ENCODE measurements around the gene DMPK. TPM values are rescaled to one million over a fixed set of nuclear protein-coding genes. Genes with fewer than 3 reads are reported as not detected.

The DMPK gene
- total RNA-seq, 1 experiment from 2014 or later = 84.2 TPM

DNA sequence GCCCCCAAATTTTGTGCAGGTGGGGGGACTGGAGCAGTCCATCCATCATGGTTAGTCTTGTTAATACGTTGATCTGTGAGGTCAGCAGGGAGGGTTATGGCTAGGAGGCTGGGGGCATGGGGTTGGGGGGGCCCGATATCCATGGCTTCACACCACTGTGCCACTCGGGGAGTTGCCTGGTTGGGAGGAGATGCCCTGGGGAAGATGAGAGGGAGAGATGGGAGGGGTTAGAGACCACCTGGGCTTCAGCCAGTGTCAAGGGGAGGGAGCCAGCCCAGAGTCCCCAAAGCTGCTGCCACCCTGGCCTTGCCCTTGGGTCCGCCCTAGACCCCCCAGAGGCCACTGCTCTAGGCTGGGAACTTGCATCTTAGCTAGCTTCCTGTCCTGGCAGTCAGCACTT lies 1.8 kb upstream of the DMPK start:
- Histone ChIP-seq H3K4me3 (no peak overlapping the region; the same call in 1 of the 2 replicates), H3K27ac (peak overlapping the region; percentile 99; the same call in 1 of the 2 replicates), H3K27me3 (no peaks in the 10 kb centered on the region), H3K36me3 (peaks cover 44% of the 10 kb centered on the region), H3K9me3 (replicated peaks) (no peaks in the 10 kb centered on the region), H3K4me1 (peaks cover 23% of the 10 kb centered on the region)
- no peak for DNase-seq

DNA sequence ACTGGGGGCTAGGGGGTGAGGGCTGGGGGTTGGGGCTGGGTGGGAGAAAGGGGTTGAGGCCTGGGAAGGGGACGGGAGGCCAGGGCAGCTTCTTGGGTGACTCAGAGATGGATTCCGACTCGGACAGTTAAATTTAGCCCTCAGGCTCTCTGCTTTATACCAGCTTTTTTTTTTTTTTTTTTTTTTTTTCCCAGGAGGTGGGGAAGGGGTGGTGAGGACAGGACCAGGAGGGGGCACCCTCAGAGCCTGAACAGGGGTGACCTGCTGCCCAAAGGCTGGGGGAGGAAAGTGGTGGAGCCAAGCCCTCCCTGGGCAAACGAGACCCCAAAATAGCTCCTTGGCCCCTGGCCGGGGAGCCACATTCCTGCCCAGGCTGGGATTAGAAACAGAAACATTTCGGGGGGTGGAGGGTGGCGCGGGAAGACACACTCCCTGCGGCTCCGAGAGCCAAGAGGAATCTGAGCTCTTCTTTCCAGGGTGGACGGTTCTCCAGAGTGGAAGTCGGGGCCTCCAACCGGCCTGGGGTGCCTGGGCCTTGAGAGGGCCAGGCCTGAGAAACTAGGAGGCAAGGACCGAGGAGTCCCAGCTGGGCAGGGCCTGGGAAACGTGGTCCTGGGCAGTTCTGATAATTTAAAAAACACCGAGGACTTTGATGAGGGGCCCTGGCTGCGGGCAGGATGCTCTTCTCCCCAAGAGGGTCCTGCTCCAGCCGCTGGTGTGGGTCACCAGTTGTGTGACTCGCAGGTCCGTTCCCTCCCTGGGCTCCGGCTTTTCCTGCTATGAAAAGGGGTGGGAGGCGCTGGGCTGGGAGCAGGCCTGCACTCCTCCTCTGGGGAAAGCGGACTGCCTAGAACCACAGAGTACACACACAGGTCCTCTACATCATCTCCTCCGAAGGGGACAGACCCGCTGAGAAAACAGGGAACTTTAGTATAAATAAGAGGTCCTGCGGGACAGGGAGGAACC lies 813 bp upstream of the DMPK start:
- H3K4me1 ChIP-seq = peaks cover 23% of the 10 kb centered on the region
- peak overlapping the region; percentile 84 for H3K4me3 ChIP-seq
- peak overlapping the region; percentile 99 for H3K27ac ChIP-seq
- H3K9me3 ChIP-seq (replicated peaks) = no peaks in the 10 kb centered on the region
- H3K36me3 ChIP-seq = peaks cover 45% of the 10 kb centered on the region
- peak; percentile 74 to 75 for DNase-seq
- no peaks in the 10 kb centered on the region for H3K27me3 ChIP-seq

DNA sequence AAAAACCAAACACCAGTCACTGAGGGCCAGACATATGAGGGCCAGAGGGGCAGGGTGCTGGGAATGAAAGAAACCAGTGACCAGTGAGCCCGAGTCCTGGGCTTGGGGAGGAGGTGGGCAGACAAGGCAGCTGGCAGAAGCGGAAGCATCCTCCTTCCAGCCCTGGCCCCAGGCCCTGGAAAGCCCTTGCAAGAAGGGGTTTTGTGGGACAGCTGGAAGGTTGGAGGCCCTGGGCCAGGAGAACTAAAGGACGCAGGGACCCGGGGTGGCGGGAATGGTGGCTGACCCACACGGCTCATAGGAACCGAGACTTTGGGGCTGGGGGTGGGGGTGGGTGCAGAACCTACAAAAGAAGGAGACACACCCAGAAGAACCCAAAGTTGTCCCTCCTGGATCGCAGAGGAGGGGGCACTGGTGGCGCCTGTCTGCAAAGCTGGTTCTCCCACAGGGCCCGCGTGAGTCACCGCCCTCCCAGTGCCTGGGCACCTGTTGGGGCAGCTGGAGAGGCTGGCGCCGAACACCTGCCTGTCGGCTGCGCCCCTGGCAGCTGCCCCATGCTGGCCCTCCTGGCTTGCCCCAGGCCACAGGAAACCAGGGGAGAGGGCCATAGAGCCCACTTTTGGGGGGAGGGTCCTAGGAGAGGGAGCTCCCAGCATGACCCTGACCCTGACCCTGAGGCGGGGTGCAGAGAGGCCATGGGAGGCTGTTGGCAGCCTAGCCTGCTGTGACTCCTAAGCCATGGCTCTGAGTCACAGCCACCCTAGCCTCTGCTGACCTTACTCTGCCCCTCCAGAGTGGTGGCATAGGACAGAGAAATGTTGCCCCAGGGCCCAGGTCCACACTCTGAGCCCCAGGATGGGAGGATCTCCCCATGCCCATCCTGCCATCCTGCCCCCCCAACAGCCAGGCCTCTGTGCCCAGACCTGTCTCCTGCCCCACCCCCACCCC lies 802 bp downstream of the DMPK start:
- peak; percentile 90 to 93 for DNase-seq
- no peaks in the 10 kb centered on the region for H3K9me3 ChIP-seq (replicated peaks)
- H3K4me3 ChIP-seq = peak overlapping the region; percentile 84
- H3K27ac ChIP-seq = peak overlapping the region; percentile 99
- H3K27me3 ChIP-seq = no peaks in the 10 kb centered on the region
- peaks cover 23% of the 10 kb centered on the region for H3K4me1 ChIP-seq
- H3K36me3 ChIP-seq = peaks cover 59% of the 10 kb centered on the region

DNA sequence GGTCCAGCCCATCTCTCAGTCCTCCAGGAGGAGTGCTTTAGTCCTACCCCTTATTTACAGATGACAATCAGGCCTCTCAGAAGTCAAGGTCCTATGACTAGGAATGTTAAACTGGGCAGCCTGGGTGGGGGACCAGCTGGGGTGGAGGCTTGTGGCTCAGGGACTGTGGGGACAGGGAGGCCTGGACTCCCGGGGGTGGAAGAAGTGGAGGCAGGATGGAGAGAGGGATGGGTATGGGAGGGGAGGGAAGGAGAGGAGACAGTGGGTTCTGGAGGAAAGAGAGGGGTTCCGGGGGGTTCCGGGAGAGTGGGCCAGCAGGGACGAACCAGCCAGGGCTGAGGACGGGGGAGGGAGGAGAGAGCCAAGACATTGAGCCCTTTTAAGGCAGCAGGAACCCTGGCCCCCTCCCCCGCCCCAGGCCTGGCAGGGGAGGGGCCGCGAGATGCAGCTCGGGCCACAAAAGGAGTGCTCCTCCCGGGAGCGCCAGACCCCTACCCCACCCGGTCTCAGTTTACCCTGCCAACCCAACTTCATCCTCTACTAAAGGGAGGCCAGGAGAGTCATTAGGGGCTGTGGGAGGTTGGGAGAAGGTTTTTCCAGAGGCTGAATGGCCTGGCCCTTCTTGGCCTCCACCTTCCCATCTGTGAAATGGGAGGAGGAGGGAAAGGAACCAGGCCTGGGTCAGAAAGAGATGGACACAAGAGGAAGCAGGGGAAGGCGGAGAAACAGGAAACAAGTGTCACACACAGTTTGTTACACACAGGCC lies 1.7 kb downstream of the DMPK start:
- H3K27me3 ChIP-seq = no peaks in the 10 kb centered on the region
- peak overlapping the region; percentile 99 for H3K27ac ChIP-seq
- no peaks in the 10 kb centered on the region for H3K9me3 ChIP-seq (replicated peaks)
- peaks cover 58% of the 10 kb centered on the region for H3K36me3 ChIP-seq
- peaks cover 23% of the 10 kb centered on the region for H3K4me1 ChIP-seq
- DNase-seq = no peak
- H3K4me3 ChIP-seq = peak overlapping the region; percentile 84

DNA sequence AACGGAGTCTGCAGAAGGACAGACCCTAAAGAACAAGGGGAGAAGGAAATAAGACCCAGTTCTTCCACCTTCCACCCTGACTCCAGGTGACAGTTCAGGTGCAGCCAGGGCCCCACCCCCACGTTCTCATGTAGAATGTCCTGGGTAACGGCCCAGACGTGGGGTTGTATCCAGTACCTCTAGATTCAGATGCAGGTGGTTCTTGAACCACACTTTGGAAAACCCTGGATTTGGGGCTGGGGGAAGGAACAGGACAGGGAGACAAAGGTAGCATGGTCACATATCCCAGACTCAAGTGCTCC lies 2.2 kb downstream of the DMPK start:
- Histone ChIP-seq H3K27me3 (no peaks in the 10 kb centered on the region), H3K4me1 (peaks cover 23% of the 10 kb centered on the region), H3K27ac (peak overlapping the region; percentile 99)

DNA sequence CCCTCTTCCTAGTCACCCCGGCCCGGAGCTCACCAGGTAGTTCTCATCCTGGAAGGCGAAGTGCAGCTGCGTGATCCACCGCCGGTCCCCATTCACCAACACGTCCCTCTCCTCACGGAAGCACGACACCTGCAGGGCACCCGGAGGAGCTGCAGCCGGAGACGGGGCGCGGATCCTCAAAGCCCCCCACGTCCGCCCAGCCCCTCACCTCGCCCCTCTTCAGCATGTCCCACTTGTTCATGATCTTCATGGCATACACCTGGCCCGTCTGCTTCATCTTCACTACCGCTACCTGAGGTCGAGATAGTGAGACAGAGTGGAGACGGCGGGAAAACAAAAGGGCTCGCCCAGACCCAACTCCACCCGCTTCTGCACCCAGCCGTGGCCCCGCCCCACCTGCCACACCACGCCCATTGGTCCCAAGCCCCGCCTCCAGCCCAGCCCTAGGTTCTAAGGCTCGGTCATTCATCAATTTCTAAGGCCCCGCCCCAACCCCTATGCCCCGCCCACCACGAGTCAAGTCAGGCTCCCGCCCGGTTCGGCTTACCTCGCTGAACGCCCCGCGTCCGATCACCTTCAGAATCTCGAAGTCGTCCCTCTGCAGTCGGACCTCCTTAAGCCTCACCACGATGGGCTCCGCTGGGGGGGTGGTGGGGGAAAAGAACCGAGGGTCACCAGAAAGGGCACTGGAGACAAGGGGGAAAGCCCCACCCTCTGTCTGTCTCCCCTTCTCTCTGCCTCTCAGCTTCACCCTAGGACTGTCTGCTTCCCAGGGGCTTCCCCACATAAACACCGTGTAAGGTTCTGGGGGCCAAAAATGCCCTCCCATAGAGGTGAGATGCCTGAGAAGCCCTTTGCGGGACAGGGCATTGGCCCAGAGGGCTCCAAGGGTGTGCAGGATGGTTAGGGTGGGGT lies 2.8 kb downstream of the DMPK start:
- peak; percentile 77 to 80 for DNase-seq
- Histone ChIP-seq H3K4me3 (peak overlapping the region; percentile 84; the same call in 1 of the 2 replicates), H3K36me3 (peaks cover 57% of the 10 kb centered on the region), H3K27me3 (no peaks in the 10 kb centered on the region), H3K9me3 (replicated peaks) (no peaks in the 10 kb centered on the region), H3K27ac (peak overlapping the region; percentile 99; the same call in 1 of the 2 replicates), H3K4me1 (peaks cover 18% of the 10 kb centered on the region)

More for the DNA sequence above, 2.2 kb downstream of the DMPK start:
- H3K4me3 ChIP-seq = peak overlapping the region; percentile 84
- no peaks in the 10 kb centered on the region for H3K9me3 ChIP-seq (replicated peaks)
- no peak for DNase-seq
- peaks cover 55% of the 10 kb centered on the region for H3K36me3 ChIP-seq

DNA sequence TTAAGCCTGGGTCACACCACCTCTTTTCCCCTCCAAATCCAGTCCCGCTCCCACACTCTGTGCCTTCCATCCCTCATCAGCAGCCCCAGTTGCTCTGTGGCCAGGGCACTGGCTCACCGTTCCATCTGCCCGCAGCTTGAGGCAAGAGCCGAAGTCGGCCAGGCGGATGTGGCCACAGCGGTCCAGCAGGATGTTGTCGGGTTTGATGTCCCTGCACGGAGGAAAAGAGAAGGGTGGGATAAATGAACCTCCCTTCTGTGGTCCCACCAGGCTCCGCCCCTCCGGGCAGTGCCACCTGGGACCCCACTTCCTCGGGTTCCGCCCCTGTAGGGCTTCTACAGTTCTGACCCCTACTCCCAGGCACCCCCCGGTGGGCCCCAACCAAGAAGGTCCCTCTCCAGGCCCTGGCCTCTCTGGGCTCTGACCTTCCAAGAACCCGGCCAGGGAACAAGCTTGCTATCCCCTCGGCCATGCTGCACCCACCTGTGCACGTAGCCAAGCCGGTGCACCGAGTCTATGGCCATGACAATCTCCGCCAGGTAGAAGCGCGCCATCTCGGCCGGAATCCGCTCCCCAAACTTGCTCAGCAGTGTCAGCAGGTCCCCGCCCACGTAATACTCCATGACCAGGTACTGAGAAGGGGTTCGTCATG lies 4.2 kb downstream of the DMPK start:
- DNase-seq = no peak
- Histone ChIP-seq H3K27ac (no peak overlapping the region), H3K36me3 (peaks cover 65% of the 10 kb centered on the region), H3K9me3 (replicated peaks) (no peaks in the 10 kb centered on the region), H3K27me3 (no peaks in the 10 kb centered on the region), H3K4me1 (peaks cover 11% of the 10 kb centered on the region), H3K4me3 (no peak overlapping the region)

DNA sequence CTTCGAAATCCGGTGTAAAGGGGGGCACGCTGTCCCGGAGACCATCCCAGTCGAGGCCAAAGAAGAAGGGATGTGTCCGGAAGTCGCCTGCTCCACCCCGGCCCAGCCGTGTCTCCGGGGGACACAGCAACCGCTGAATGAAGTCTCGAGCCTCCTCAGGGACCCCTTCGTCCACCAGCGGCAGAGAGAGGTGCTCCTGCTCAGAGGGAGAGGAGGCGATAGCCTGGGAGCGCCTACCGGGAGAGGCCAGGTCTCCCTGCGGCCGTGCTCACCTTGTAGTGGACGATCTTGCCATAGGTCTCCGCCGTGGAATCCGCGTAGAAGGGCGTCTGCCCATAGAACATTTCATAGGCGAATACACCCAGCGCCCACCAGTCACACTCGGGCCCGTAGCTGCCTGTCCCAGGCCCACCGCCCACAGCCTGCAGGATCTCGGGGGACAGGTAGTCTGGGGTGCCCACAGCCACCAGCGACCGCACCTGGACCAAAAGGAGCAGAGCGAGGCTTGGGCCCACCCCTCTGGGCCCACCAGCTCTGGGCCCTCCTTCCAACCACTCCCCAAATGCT lies 4.8 kb downstream of the DMPK start:
- Histone ChIP-seq H3K36me3 (peaks cover 69% of the 10 kb centered on the region), H3K27me3 (no peaks in the 10 kb centered on the region), H3K4me1 (peaks cover 9% of the 10 kb centered on the region), H3K27ac (no peak overlapping the region), H3K4me3 (no peak overlapping the region), H3K9me3 (replicated peaks) (no peaks in the 10 kb centered on the region)
- no peak for DNase-seq

DNA sequence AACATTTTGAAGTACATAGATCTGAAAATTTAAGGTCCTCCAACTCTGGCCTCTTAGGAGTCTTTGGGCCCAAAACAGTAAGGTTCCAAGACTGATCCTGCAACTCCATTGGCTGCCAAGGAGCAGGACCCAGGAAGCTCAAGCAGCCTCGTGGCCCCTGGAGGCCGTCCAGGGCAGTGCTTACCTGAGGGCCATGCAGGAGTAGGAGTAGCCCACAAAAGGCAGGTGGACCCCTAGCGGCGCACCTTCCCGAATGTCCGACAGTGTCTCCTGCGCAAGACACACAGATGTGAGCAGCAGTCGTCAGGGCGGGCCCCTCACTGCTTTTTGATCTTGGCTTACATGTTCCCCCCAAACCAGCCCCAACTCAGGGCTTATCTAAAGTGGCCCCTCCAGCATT lies 7.5 kb downstream of the DMPK start:
- no peak for DNase-seq
- no peak overlapping the region for H3K27ac ChIP-seq
- no peak overlapping the region for H3K4me3 ChIP-seq
- no peaks in the 10 kb centered on the region for H3K9me3 ChIP-seq (replicated peaks)
- no peaks in the 10 kb centered on the region for H3K27me3 ChIP-seq
- peaks cover 62% of the 10 kb centered on the region for H3K36me3 ChIP-seq
- peaks cover 7% of the 10 kb centered on the region for H3K4me1 ChIP-seq

DNA sequence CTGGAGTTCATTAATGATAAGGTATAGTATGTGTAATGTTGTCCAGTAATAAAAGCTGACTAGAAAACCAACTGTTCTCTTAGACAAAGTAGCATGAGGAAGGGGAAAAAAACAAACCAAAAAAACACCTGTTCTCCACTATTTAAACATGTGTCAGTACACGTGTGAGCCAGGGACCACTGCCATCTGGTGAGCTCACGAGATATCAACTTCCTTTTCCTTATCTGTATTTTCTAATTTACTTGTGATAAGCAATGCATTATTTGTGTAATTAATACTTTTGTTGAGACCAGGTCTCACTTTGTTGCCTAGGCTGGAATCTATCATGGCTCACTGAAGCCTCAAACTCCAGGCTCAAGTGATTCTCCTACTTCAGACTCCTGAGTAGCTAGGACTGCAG lies 8.9 kb downstream of the DMPK start:
- Histone ChIP-seq H3K27me3 (no peaks in the 10 kb centered on the region), H3K4me1 (peaks cover 8% of the 10 kb centered on the region; the same call in 1 of the 2 replicates), H3K27ac (0 out of 2 replicates have a peak overlapping the region, but pooled peaks have one; percentile 3), H3K9me3 (replicated peaks) (no peaks in the 10 kb centered on the region), H3K4me3 (no peak overlapping the region), H3K36me3 (peaks cover 49% of the 10 kb centered on the region)
- no peak for DNase-seq

DNA sequence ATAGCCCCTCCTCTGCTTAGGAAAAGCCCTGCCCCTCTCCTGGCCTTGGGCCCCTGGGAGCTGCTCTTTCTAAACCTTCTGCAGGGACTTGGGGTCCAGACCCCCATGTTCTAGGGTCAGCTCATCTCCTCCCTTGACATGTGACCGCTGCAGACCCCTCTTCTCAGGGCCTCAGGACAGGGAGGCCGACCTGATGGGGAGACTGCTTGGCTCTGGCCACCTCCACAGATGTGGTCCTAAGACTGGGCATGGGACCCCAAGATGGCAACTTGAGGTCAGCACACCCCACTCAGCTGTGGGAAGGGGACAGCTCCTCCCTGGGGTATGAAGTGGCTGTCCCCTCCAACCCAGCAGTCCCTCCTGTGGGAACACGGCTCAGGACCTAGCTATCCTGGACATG lies 9.4 kb downstream of the DMPK start:
- Histone ChIP-seq H3K9me3 (replicated peaks) (no peaks in the 10 kb centered on the region), H3K27ac (0 out of 2 replicates have a peak overlapping the region, but pooled peaks have one; percentile 3), H3K36me3 (peaks cover 44% of the 10 kb centered on the region), H3K4me1 (peaks cover 8% of the 10 kb centered on the region; the same call in 1 of the 2 replicates), H3K4me3 (no peak overlapping the region), H3K27me3 (no peaks in the 10 kb centered on the region)
- DNase-seq = no peak

DNA sequence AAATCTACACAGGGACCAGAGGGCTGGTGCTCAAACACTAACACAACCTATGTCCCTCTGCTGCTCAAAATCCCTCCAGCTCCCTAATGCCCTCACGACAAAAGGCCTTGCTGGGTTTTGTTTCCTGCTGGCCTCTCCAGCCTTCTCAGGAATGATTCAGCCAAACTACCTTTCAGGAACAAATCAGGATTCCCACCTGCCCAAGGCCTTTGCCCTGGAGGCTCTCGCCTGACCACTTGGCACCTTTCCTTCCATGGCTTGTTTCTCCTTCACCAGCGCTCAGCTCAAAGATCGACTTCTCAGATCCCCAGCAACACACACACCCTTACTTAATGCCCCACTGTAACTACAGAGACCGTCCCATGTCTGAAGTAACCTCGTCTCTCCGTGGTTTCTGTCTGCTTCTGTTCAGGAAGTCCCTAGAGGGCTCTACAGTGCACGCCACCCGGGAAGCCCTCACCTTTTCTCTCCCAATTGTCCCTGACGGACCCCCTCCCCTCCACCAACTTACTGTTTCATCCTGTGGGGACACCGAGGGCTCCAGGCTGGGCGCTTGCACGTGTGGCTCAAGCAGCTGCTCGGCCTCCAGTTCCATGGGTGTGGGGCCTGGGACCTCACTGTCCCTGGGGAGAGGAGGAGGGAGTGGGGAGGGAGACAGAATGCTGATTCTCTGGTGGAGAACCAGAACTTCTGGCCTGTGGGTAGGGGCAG lies 10.0 kb downstream of the DMPK start:
- DNase-seq = no peak
- H3K27ac ChIP-seq = no peak overlapping the region
- peaks cover 38% of the 10 kb centered on the region for H3K36me3 ChIP-seq

More for the DNA sequence above, 10.0 kb downstream of the DMPK start:
- Histone ChIP-seq H3K9me3 (replicated peaks) (no peaks in the 10 kb centered on the region), H3K27me3 (no peaks in the 10 kb centered on the region), H3K4me1 (peaks cover 8% of the 10 kb centered on the region; the same call in 1 of the 2 replicates), H3K4me3 (no peak overlapping the region)
